Small intestine (tissue), 7 donors: ENCODE results near the gene CALCOCO1. TPM values are rescaled to one million over a fixed set of nuclear protein-coding genes. Genes with fewer than 3 reads are reported as not detected.
"Not testable (repeated sequence)": the region's sequence is repeated elsewhere in the genome, so short reads cannot be mapped to it uniquely, and the experiment has no call there.

Source experiments
- DNase-seq, 2 donors: peaks; one replicate each; pipeline versions ENCODE4 v3.0.0 to v3.0.0-alpha.2; 2013
- FAIRE-seq: peaks from 2 replicates; lab custom pipeline; 2012; peaks lifted over from hg19 to GRCh38; lab: Jason Lieb, UNC
- H3K27ac ChIP-seq, 3 donors: one replicate each; pipeline ENCODE4 v1.5.1; 2013; ENCODE audit warnings: low read length in 2 of 3, mild to moderate bottlenecking in 2 of 3, control low read depth in 1 of 3, inconsistent platforms in 1 of 3, low read depth in 1 of 3, moderate library complexity in 1 of 3
- H3K27me3 ChIP-seq, 3 donors: one replicate each; pipeline ENCODE4 v1.6.1; 2013; ENCODE audit warnings: low read length in 3 of 3, inconsistent platforms in 1 of 3; ENCODE audit not compliant: control insufficient read depth in 3 of 3, insufficient read depth in 3 of 3
- H3K36me3 ChIP-seq, 3 donors: one replicate each; pipeline ENCODE4 v1.6.1; 2013; ENCODE audit warnings: low read length in 3 of 3, inconsistent platforms in 1 of 3, low read depth in 1 of 3, mild to moderate bottlenecking in 1 of 3, moderate library complexity in 1 of 3; ENCODE audit not compliant: control insufficient read depth in 3 of 3, insufficient read depth in 2 of 3
- H3K4me1 ChIP-seq, 3 donors: one replicate each; pipeline ENCODE4 v1.6.1; 2013; ENCODE audit warnings: low read length in 2 of 3, inconsistent platforms in 1 of 3, low read depth in 1 of 3, mild to moderate bottlenecking in 1 of 3, moderate library complexity in 1 of 3; ENCODE audit not compliant: control insufficient read depth in 3 of 3, insufficient read depth in 2 of 3
- H3K4me3 ChIP-seq, 3 donors: one replicate each; pipeline ENCODE4 v1.5.1; 2013; ENCODE audit warnings: low read length in 3 of 3, control low read depth in 1 of 3, inconsistent platforms in 1 of 3, low read depth in 1 of 3, mild to moderate bottlenecking in 1 of 3, moderate library complexity in 1 of 3
- H3K9me3 ChIP-seq, 2 donors: one replicate each; pipeline ENCODE4 v1.6.1; 2013; ENCODE audit warnings: low read depth in 1 of 2, low read length in 1 of 2; ENCODE audit not compliant: control insufficient read depth in 2 of 2, insufficient read depth in 1 of 2
- WGBS, 3 donors: extraction: QIAGEN DNeasy Blood & Tissue Kit; methylation state at CpG; one replicate each; pipeline ENCODE4 v1.1.7; 2013; 5-methylcytosine and 5-hydroxymethylcytosine counted together
- polyA plus RNA-seq, 4 donors: library from polyadenylated mRNA; stranded (reverse) in 3 of 4; unstranded in 1 of 4; fragments of 200-250 nt in 3 of 4; fragments of 120-200 nt in 1 of 4; gene quantifications; one replicate each; pipeline versions ENCODE4 v1.2.1 to v1.2.3, GENCODE V29; 2013
- donor health status: healthy with polysubstance abuse.
- donor health status: control.
- donor health status: control.
- donor health status: Bipolar disorder and iron deficiency.
- donor health status: healthy.

Gene CALCOCO1
- polyA plus RNA-seq, 4 donors, result 45.1 to 81.3 (median 46.6) TPM

DNA sequence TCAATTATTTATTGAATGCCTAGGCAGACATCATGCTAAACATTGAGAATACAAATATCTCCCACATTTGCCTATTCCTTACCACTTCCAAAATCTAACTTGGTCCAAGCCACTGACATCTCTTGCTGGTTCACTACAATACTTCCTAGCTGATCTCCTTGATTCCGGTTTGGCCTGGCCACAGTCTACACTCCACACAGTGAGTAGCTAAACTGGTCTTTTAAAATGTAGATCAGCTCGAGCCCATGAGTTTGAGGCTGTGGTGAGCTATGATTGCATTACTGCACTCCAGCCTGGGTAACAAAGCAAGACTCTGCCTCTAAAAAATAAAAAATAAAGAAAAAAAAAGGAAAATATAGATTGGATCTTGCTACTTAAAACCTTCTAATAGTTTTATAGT is 43.8 kb downstream of the CALCOCO1 start:
- FAIRE-seq, result no peak
- no peak overlapping the region for H3K27ac ChIP-seq
- H3K4me1 ChIP-seq, result no peaks in the 10 kb centered on the region
- H3K27me3 ChIP-seq, result peaks cover 0 to 17% (median 0%) of the 10 kb centered on the region in 3 donors
- no peak overlapping the region for H3K4me3 ChIP-seq
- H3K36me3 ChIP-seq, result no peaks in the 10 kb centered on the region
- H3K9me3 ChIP-seq, result no peaks in the 10 kb centered on the region
- DNase-seq, result no peak
- 90 to 94% (median 93%) methylated on average over 2 of the region's 2 CpGs for WGBS, 3 donors

DNA sequence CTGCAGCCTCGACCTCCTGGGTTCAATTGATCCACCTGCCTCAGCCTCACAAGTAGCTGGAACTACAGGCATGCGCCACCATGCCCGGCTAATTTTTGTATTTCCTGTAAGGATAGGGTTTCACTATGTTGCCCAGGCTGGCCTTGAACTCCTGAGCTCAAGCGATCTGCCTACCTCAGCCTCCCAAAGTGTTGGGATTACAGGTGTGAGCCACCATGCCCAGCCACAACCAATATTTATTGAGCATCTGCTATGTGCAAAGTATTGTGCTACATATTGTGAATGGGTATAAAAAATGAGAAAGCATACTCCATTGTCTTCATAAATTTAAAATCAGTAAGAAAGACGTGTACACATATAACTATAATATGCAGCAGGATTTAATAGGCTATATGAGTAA is 47.2 kb downstream of the CALCOCO1 start:
- Histone ChIP-seq H3K27me3 (peaks cover 0 to 29% (median 0%) of the 10 kb centered on the region in 3 donors), H3K4me1 (peaks cover 3 to 17% (median 3%) of the 10 kb centered on the region in 3 donors)
- FAIRE-seq, DNase-seq, H3K4me3 ChIP-seq, H3K27ac ChIP-seq, H3K9me3 ChIP-seq, H3K36me3 ChIP-seq: not testable (repeated sequence)
- WGBS, 3 donors, result 82 to 90% (median 86%) methylated on average over 5 of the region's 5 CpGs

DNA sequence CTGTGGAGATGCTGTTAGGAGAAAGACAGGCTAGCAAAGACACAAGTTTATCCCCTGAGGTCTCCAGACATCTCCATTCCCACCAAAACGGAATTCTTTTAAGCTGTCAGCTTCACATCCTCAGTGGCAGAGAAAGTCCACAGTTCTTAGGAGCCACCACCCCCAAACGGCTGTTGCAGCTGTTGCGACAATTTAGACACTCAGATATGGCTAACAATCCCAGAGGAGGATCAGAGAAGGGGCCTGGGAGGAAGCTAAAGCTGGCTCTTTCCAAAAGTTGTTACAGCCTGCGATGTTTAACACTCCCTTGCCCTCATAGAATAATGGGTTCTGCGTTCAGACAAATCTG is 49.5 kb downstream of the CALCOCO1 start:
- peak overlapping the region in 1 of 3 donors; percentile 48 for H3K4me3 ChIP-seq

DNA sequence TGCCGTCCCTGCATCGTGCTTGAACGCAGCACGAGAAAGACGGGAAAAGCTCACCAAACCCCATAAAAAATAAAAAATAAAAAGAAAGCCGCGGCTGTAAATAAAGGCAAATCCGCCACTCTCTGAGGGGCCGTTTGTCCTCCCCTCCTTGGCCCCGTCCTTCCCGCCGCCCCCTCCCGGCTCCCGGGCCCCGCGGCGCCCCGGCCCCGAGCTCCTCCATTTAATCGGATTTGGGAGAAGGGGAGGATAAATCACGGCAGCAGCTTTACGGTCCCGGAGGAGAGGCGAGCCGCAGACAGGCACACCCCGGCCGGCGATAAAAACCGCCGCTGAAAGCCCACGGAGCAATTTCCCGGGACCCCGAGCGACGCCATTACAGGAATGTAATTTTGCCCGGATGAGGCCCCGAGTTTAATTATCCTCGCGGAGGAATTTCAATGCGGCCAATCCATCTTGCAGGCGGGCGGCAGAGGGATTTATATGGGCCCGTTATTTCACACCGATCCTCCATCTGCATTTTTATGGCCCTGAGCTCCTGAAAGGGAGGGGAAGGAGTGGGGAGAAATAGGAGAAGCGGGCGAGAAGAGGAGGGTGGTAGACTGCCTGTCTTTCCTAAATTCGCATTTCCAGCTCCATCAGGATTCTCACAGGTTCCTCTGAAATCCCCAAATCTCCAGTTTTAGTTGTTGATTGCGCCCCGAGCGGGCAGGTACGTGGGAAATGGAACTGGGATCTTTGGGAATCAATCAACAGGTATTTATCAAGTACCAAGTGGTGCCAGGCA is 50.0 kb downstream of the CALCOCO1 start:
- 7 to 13% (median 8%) methylated on average over 50 to 51 of the region's 51 CpGs for WGBS, 3 donors
- peaks cover 3 to 19% (median 3%) of the 10 kb centered on the region in 3 donors for H3K4me1 ChIP-seq
- H3K27me3 ChIP-seq, result peaks cover 0 to 29% (median 0%) of the 10 kb centered on the region in 3 donors
- H3K36me3 ChIP-seq, result peaks cover 0 to 14% (median under 1%) of the 10 kb centered on the region in 3 donors
- H3K27ac ChIP-seq, result peak overlapping the region; percentile 1 to 94 (median 86)
- DNase-seq (peak in 1 of 2 donors; percentile 46), FAIRE-seq (no peak)
- H3K9me3 ChIP-seq, result no peaks in the 10 kb centered on the region
- H3K4me3 ChIP-seq, result peak overlapping the region in 2 of 3 donors; percentile 48 to 52

More for the DNA sequence above, 49.5 kb downstream of the CALCOCO1 start:
- H3K27ac ChIP-seq, result peak overlapping the region in 2 of 3 donors; percentile 86 to 94
- DNase-seq, result no peak
- 53 to 60% (median 58%) methylated on average over 5 of the region's 5 CpGs for WGBS, 3 donors
- H3K27me3 ChIP-seq, result peaks cover 0 to 29% (median 0%) of the 10 kb centered on the region in 3 donors
- no peaks in the 10 kb centered on the region for H3K9me3 ChIP-seq
- H3K4me1 ChIP-seq, result peaks cover 3 to 19% (median 3%) of the 10 kb centered on the region in 3 donors
- peaks cover 0 to 10% (median 0%) of the 10 kb centered on the region in 3 donors for H3K36me3 ChIP-seq
- FAIRE-seq, result no peak

DNA sequence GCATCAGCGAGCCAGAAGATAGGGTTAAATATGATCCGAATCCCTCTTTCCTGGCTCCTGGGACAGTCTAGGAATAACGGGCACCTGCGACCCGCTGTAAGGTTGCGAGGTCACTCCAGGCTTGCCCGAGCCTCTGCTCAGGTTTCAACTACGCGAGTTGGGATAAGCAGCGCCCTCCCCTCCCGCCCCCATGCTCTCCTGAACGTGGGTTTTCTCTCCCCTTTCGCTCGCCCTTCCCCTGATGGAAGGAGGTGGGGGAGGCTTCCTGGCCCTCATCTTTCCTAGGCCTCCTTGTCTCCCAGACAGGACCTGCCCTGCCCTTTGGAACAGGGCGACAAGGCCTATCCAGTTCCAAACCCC is 50.6 kb downstream of the CALCOCO1 start:
- WGBS, 3 donors, result 3 to 6% (median 4%) methylated on average over 13 to 15 of the region's 15 CpGs

DNA sequence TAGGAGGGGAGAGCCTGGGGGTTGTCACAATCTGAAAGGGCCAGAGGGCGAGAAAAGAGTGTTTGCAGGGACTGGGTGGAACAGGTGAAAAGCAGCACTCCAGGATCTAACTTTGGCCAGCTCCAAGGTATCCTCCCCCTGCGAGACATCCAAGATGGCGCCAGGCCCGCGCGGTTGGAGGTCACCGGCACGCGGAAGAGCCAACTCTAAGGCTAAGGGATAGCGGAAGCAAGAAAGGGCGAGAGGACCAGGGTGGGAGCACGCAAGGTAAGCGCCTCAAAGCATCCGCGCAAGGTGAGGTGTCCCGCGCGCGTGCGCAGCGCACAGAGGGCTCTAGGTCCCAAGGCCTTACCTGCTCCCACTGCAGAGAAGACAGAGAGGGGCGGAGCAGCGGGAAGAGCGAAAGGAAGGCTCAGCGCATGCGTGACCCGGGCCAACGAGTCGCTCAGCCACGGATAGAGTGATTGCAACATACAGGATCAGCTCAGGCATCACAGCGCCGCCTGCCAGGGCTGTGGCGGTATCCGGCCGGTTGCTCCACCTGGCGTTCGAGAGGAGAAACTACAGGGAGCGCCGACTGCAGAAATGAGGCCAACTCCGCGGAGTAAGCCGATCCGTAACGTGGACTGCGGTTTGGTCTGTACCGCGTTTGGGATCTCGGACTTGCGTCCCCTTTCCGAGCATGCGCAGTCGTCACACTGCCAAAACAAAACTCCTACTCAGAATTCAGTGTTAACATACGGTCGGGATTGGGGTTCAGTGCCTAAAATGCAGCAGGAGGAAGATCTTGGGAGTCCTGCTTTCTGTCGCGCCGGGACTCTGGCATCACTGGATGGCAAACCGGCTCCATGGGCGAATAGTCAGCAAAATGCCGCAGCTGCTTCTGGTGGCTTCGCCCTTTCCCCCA is 51.3 kb downstream of the CALCOCO1 start, which contains the start of gene ATP5MC2:
Gene ATP5MC2, minus strand, starts transcription at position 383 of the 907 bp plus-strand sequence. CDS start 3,469 bp downstream, outside the sequence.
- DNase-seq (peak; percentile 99), FAIRE-seq (no peak)
- Histone ChIP-seq H3K9me3 (no peaks in the 10 kb centered on the region), H3K27me3 (peaks cover 0 to 29% (median 0%) of the 10 kb centered on the region in 3 donors), H3K36me3 (peaks cover 3 to 22% (median 6%) of the 10 kb centered on the region in 3 donors), H3K4me3 (peak within 1 kb of the TSS; percentile 48 to 86 (median 60)), H3K4me1 (peaks cover 3 to 19% (median 3%) of the 10 kb centered on the region in 3 donors), H3K27ac (peak within 1 kb of the TSS; percentile 86 to 94 (median 89))
- 0 to 1% (median 0%) methylated on average over 61 of the region's 61 CpGs for WGBS, 3 donors

More for the DNA sequence above, 50.6 kb downstream of the CALCOCO1 start:
- Histone ChIP-seq H3K27me3 (peaks cover 0 to 29% (median 0%) of the 10 kb centered on the region in 3 donors), H3K4me3 (peak overlapping the region; percentile 18 to 52 (median 48)), H3K4me1 (peaks cover 3 to 19% (median 3%) of the 10 kb centered on the region in 3 donors), H3K9me3 (no peaks in the 10 kb centered on the region), H3K36me3 (peaks cover under 1 to 20% (median 3%) of the 10 kb centered on the region in 3 donors), H3K27ac (peak overlapping the region; percentile 1 to 94 (median 86))
- FAIRE-seq, result no peak
- DNase-seq, result peak; percentile 33 to 70

DNA sequence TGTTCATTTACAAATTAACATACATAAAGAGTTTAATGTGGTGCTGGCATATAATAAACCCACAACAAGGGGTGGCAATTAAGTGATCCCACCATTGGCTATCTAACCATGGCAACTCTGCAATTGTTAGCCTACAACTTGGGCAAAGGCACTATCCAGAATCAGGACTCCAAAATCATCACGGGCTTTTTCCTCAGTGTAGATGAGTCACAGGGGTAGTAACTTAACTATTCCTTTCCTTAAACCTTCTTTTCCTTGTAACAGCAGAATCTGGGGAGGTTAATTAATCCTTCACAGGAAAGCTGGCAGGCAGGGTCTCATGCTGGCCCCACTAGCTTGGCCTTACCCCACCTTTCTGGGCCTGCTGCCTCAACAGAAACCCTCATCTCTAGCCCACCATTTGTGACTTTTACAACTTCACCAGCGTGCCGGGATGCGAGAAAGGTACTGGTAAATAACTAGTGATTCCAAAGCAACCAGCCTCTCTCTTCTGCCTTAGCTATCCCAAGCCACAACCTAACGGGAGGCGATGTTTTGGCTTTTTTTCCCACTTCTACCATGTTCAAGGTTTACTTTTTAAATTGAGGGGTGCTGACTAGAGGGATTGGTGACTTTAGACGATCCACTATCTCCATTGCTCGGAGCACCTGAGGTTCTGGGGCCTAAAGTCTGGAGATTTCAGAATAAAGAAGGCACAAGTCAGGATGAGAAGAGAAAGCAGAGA is 52.1 kb downstream of the CALCOCO1 start:
- H3K4me3 ChIP-seq, result peak overlapping the region; percentile 48 to 86 (median 60)
- H3K36me3 ChIP-seq, result peaks cover 3 to 26% (median 9%) of the 10 kb centered on the region in 3 donors
- H3K9me3 ChIP-seq, result no peaks in the 10 kb centered on the region
- DNase-seq (no peak), FAIRE-seq (no peak)
- WGBS, 3 donors, result 10 to 40% (median 22%) methylated on average over 8 of the region's 8 CpGs
- H3K4me1 ChIP-seq, result peaks cover 3 to 19% (median 3%) of the 10 kb centered on the region in 3 donors
- H3K27ac ChIP-seq, result peak overlapping the region; percentile 69 to 94 (median 89)
- peaks cover 0 to 28% (median 0%) of the 10 kb centered on the region in 3 donors for H3K27me3 ChIP-seq
